Activated naive CD4-positive, alpha-beta T cell treated with anti-CD3 and anti-CD28 coated beads, Interleukin-2, amount 10 ng/mL, durations not matched to agents 7 days and 5 days (primary cell): ENCODE results near the gene C9orf50.
A peak's percentile ranks its signal among the peaks of the same experiment; 100 is the strongest.

ENCODE experiments used
- CTCF ChIA-PET: fragments of 350-600 bp; sonication (Branson Sonifier 250); formaldehyde crosslinking; loops from one replicate; lab custom pipeline; 2021; ENCODE audit warnings: antibody characterized with exemption; lab: Charles Lee
- DNase-seq: peaks from one replicate; pipeline ENCODE4 v3.0.0-alpha.2; 2020
- H3K27ac Mint-ChIP-seq: one replicate; pipeline ENCODE4 v1.8.0; 2021; ENCODE audit warnings: mild to moderate bottlenecking, moderate library complexity, mixed read lengths
- H3K27me3 Mint-ChIP-seq: one replicate; pipeline ENCODE4 v1.8.0; 2021; ENCODE audit warnings: mild to moderate bottlenecking, mixed read lengths
- H3K36me3 Mint-ChIP-seq: one replicate; pipeline ENCODE4 v1.8.0; 2021; ENCODE audit warnings: mixed read lengths
- H3K4me1 Mint-ChIP-seq: one replicate; pipeline ENCODE4 v1.8.0; 2021; ENCODE audit warnings: mixed read lengths
- H3K4me3 Mint-ChIP-seq: one replicate; pipeline ENCODE4 v1.8.0; 2021; ENCODE audit warnings: mild to moderate bottlenecking, moderate library complexity, mixed read lengths
- H3K9me3 Mint-ChIP-seq: one replicate; pipeline ENCODE4 v1.8.0; 2021; ENCODE audit warnings: mixed read lengths

The C9orf50 gene

DNA sequence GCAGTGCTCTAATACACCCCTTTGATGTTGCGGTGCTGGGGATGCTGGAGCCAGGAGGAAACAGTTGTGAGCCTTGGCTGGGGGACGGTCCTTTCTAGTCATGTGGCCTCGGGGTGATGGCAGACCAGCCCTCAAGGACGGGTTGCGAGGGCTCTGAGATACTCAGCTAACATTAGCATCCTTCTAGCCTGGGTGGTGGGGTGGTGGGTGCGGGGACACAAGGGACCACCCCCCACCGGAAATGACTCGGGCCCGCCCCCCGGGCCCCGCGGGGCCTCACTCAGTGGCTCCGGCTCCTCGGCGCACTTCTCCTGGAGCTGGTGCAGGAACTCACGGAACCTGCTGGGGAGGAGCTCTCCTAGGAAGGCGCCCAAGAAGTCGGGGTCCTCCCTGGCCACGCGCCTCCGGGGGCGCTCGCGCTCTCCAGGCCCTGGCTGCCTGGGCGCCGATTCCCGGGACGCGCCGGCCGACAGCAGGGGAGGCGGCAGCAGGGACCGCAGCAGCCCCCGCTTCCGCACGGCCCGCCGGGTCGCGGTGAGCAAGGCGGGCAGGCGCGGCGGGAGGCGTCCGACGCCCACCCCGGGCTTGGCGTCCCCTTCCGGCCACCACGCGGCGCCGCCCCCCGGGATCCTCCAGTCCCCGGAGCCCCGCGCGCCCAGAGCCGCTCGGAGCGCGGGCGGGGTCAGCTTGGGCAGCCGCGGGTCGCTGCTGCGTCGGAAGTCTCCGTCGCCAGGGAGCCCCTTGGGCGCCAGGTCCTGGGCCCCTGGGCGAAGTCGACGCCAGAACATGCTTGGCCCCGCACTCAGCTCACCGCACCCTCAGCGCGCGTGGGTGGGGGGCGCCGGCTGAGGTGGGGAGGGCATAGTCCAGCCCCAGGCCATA, 873 bp downstream of the C9orf50 start:
- Mint-ChIP-seq H3K27ac (no peak overlapping the region), H3K4me3 (no peak overlapping the region), H3K4me1 (peaks cover 20% of the 10 kb centered on the region), H3K27me3 (peaks cover 76% of the 10 kb centered on the region), H3K9me3 (no peaks in the 10 kb centered on the region), H3K36me3 (no peaks in the 10 kb centered on the region)
- CTCF ChIA-PET: interaction anchor here (0.8 to 7.3 kb wide), 5 partner anchors 7 to 480 kb away, joined by 3 to 63 read pairs (median 3); no protein-coding TSS in a partner anchor
- DNase-seq: peak; percentile 30

DNA sequence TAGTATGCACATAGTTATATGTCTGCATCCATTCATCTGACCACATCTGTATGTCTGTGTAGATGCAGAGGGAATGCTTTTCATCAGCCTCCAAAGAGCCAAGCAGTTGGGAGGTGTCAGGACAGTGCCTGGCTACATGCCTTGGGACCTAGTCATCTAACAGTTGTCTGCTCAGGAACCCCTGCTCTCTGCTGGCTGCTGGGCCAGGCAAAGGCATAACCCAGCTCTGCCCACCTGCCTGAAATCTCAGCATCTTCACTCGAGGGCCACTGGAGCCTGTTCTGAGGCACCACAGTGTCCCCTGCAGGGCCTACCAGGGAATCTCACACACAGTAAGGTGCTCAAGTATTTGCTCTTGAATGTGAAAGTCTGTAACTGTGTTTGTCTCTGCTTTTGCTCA, 3.7 kb downstream of the C9orf50 start:
- peak; percentile 55 for DNase-seq
- Mint-ChIP-seq H3K4me1 (peaks cover 5% of the 10 kb centered on the region), H3K36me3 (no peaks in the 10 kb centered on the region), H3K4me3 (no peak overlapping the region), H3K9me3 (no peaks in the 10 kb centered on the region), H3K27ac (no peak overlapping the region), H3K27me3 (peaks cover 84% of the 10 kb centered on the region)
- CTCF ChIA-PET: interaction anchor here (1.1 kb wide), 1 partner anchor 486 kb away, joined by 3 read pairs; no protein-coding TSS in a partner anchor

- DNase-seq: no peak
Observed at GRCh38 chr9:129615407-129616285, 5.3 kb downstream of the C9orf50 start.

GRCh38 chr9:129614932-129615331, 6.0 kb downstream of the C9orf50 start:
- H3K27ac Mint-ChIP-seq: no peak overlapping the region
- CTCF ChIA-PET: interaction anchor here (1.2 to 4.5 kb wide), 2 partner anchors 9 to 478 kb away, joined by 6 to 63 read pairs; partner anchors contain the start of genes C9orf50 and NTMT1
- no peaks in the 10 kb centered on the region for H3K36me3 Mint-ChIP-seq
- H3K9me3 Mint-ChIP-seq: no peaks in the 10 kb centered on the region
- peaks cover 13% of the 10 kb centered on the region for H3K4me1 Mint-ChIP-seq
- H3K27me3 Mint-ChIP-seq: peaks cover 79% of the 10 kb centered on the region
- no peak for DNase-seq
- H3K4me3 Mint-ChIP-seq: no peak overlapping the region

More at GRCh38 chr9:129615407-129616285, 5.3 kb downstream of the C9orf50 start:
- H3K27me3 Mint-ChIP-seq: peaks cover 84% of the 10 kb centered on the region
- no peaks in the 10 kb centered on the region for H3K9me3 Mint-ChIP-seq
- peaks cover 11% of the 10 kb centered on the region for H3K4me1 Mint-ChIP-seq
- CTCF ChIA-PET: interaction anchor here (1.0 to 1.3 kb wide), 3 partner anchors 9 to 473 kb away, joined by 3 to 4 read pairs (median 4); no protein-coding TSS in a partner anchor
- H3K36me3 Mint-ChIP-seq: no peaks in the 10 kb centered on the region
- no peak overlapping the region for H3K4me3 Mint-ChIP-seq
- H3K27ac Mint-ChIP-seq: no peak overlapping the region

GRCh38 chr9:129613520-129614175, 7.3 kb downstream of the C9orf50 start:
- CTCF ChIA-PET: interaction anchor here (0.9 to 4.5 kb wide), 6 partner anchors 10 to 482 kb away, joined by 3 to 63 read pairs (median 6); partner anchors contain the start of genes C9orf50 and NTMT1
- Mint-ChIP-seq H3K4me1 (peaks cover 17% of the 10 kb centered on the region), H3K27ac (no peak overlapping the region), H3K36me3 (no peaks in the 10 kb centered on the region), H3K4me3 (no peak overlapping the region), H3K27me3 (peaks cover 70% of the 10 kb centered on the region), H3K9me3 (no peaks in the 10 kb centered on the region)
- DNase-seq: no peak

DNA sequence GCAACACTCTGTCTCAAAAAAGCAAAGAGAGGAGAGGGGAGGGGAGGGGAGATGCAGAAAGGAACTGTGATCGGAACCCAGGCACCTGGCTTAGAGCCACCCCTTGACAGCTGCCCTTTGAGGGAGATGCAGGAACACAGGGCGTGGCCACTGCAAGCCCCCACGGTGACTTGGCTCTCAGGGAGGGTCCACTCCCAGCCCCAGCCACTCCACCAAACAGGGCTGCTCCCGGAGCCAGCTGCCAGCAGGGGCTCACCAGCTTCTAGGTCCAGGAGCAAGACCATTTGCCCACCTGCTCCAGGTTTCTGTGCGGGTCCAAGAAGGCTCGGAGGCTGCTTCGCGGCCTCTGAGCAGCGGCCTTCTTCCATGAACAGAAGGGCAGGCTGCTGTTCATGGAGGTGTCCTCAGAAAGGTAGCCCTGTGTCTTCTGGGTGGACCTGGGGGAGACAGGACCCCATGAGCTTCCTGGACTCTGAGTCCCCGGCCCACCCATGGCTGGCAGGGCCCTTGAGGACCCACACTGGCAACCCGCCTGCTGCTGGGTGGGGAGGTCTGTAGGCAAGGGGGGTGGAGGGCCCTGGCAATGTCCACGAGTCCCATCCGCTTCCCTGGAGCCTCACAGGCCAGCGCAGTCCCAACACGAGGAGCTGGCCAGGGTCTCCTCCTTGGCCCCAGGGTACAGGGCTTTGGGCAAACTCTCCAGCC, 7.9 kb downstream of the C9orf50 start:
- Mint-ChIP-seq H3K4me3 (no peak overlapping the region), H3K9me3 (no peaks in the 10 kb centered on the region)
- DNase-seq: no peak

DNA sequence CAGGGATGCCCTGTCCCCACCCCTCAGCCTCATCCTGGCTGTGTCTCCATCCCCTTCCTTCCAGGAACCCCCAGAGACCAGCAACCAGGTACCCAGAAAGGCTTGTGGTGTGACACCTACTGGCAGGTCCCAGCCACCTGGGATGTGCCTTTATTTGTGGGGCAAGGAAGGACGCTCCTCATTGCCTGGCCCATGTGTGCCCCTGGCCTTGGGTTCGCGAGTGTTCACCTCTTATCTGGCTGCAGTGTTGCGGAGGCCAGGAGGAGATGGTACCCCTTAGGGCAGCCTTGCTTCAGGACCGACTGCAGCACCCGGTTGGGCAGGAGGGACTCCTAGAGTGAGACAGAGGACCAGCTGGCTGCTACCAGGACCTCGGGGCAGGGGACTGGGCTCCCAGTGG, 8.8 kb downstream of the C9orf50 start:
- peaks cover 32% of the 10 kb centered on the region for H3K4me1 Mint-ChIP-seq
- H3K36me3 Mint-ChIP-seq: no peaks in the 10 kb centered on the region
- CTCF ChIA-PET: interaction anchor here (0.8 to 4.5 kb wide), 10 partner anchors 12 to 481 kb away, joined by 3 to 63 read pairs (median 6); partner anchors contain the start of genes C9orf50 and NTMT1
- no peaks in the 10 kb centered on the region for H3K9me3 Mint-ChIP-seq
- H3K27ac Mint-ChIP-seq: no peak overlapping the region
- DNase-seq: no peak
- no peak overlapping the region for H3K4me3 Mint-ChIP-seq
- H3K27me3 Mint-ChIP-seq: peaks cover 55% of the 10 kb centered on the region

More for the DNA sequence above, 7.9 kb downstream of the C9orf50 start:
- peaks cover 63% of the 10 kb centered on the region for H3K27me3 Mint-ChIP-seq
- H3K27ac Mint-ChIP-seq: no peak overlapping the region
- CTCF ChIA-PET: interaction anchor here (0.8 to 4.5 kb wide), 5 partner anchors 11 to 481 kb away, joined by 3 to 63 read pairs (median 6); partner anchors contain the start of genes C9orf50 and NTMT1
- H3K4me1 Mint-ChIP-seq: peaks cover 24% of the 10 kb centered on the region
- no peaks in the 10 kb centered on the region for H3K36me3 Mint-ChIP-seq

GRCh38 chr9:129611307-129611800, 9.5 kb downstream of the C9orf50 start:
- peaks cover 53% of the 10 kb centered on the region for H3K27me3 Mint-ChIP-seq
- H3K4me3 Mint-ChIP-seq: peak overlapping the region; percentile 15
- DNase-seq: no peak
- H3K36me3 Mint-ChIP-seq: no peaks in the 10 kb centered on the region
- peaks cover 40% of the 10 kb centered on the region for H3K4me1 Mint-ChIP-seq
- H3K9me3 Mint-ChIP-seq: no peaks in the 10 kb centered on the region
- no peak overlapping the region for H3K27ac Mint-ChIP-seq
- CTCF ChIA-PET: interaction anchor here (0.8 to 4.5 kb wide), 16 partner anchors 13 to 485 kb away, joined by 3 to 63 read pairs (median 4); partner anchors contain the start of genes C9orf50 and NTMT1

DNA sequence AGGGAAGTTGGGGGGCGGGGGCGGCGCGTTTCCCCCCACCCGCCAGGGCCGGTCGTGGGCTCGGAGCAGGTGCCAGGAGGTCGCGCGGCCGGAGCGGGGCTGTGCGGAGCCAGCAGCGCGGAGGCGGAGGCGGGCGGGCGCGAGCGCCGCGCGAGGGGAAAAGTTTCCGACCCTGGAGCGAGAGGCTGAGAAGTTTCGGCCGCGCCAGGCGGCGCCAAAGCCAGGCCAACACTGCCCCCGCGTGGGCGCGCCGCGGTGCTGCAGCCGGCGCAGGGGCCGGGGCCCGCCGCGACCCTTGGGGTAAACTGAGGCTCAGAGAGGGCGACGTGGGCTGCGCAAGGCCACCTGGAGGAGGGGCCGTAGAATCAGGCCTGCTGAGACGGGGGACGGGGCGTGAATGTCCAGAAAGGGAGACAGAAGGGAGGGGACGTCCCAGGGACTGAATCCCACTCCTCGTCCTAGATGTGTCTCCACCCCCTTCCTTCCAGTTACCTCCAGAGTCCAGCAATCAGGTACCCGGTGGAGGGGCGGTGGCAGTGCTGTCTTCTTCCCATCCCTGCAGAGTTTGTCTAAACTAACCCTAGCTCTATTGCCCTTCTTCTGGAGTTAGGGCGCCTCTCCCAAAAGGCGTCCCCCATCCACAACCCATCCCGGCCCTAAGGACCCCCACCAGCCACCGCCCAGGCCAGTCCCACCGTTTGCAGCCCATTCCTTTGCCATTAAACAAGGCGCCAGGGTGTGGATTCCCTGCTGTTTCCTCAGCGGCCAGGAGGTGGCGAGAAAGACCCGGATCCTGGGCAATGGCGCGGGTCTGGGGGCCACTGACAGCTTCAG, 10.2 kb downstream of the C9orf50 start:
- H3K36me3 Mint-ChIP-seq: no peaks in the 10 kb centered on the region
- H3K4me3 Mint-ChIP-seq: peak overlapping the region; percentile 64
- H3K27ac Mint-ChIP-seq: no peak overlapping the region
- peaks cover 53% of the 10 kb centered on the region for H3K27me3 Mint-ChIP-seq
- no peaks in the 10 kb centered on the region for H3K9me3 Mint-ChIP-seq
- H3K4me1 Mint-ChIP-seq: peaks cover 47% of the 10 kb centered on the region
- DNase-seq: peak; percentile 80
- CTCF ChIA-PET: interaction anchor here (0.8 to 4.5 kb wide), 16 partner anchors 13 to 485 kb away, joined by 3 to 63 read pairs (median 4); partner anchors contain the start of genes C9orf50 and NTMT1

DNA sequence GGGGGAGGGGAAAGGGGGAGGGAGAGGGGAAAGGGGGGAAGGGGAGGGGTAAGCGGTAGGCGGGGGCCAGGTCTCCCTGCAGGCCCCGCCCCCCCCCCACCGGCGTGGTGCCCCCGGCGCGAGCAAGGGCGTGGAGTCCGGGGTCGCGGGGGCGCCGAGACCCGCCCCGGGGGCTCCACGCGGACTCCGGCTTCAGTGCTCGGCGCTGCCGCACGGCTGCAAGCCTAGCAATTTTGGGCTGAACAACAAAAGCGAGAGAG, 10.8 kb downstream of the C9orf50 start:
- H3K4me3 Mint-ChIP-seq: peak overlapping the region; percentile 47
- H3K9me3 Mint-ChIP-seq: no peaks in the 10 kb centered on the region
- peaks cover 47% of the 10 kb centered on the region for H3K27me3 Mint-ChIP-seq
- no peak for DNase-seq
- no peak overlapping the region for H3K27ac Mint-ChIP-seq
- no peaks in the 10 kb centered on the region for H3K36me3 Mint-ChIP-seq
- H3K4me1 Mint-ChIP-seq: peaks cover 49% of the 10 kb centered on the region
- CTCF ChIA-PET: no interaction called here

GRCh38 chr9:129609486-129610212, 11.3 kb downstream of the C9orf50 start:
- H3K36me3 Mint-ChIP-seq: no peaks in the 10 kb centered on the region
- peak overlapping the region; percentile 77 for H3K27ac Mint-ChIP-seq
- H3K9me3 Mint-ChIP-seq: no peaks in the 10 kb centered on the region
- H3K4me3 Mint-ChIP-seq: peak overlapping the region; percentile 84
- DNase-seq: peak; percentile 74
- CTCF ChIA-PET: interaction anchor here (1.5 to 2.2 kb wide), 7 partner anchors 14 to 478 kb away, joined by 4 to 14 read pairs (median 7); no protein-coding TSS in a partner anchor
- H3K4me1 Mint-ChIP-seq: peaks cover 53% of the 10 kb centered on the region
- H3K27me3 Mint-ChIP-seq: peaks cover 42% of the 10 kb centered on the region
